Measurements from ENCODE around the gene ADAMTS2. TPM values are rescaled to one million over a fixed set of nuclear protein-coding genes. Genes with fewer than 3 reads are reported as not detected.

The ADAMTS2 gene
- total and polyA plus RNA-seq, 8 donors = 1.8 to 41.5 (median 11.6) TPM

- TF ChIP-seq EP300 (IDR thresholded peaks at IDR 0.05) = no peak
- TF ChIP-seq, protein P1, sequence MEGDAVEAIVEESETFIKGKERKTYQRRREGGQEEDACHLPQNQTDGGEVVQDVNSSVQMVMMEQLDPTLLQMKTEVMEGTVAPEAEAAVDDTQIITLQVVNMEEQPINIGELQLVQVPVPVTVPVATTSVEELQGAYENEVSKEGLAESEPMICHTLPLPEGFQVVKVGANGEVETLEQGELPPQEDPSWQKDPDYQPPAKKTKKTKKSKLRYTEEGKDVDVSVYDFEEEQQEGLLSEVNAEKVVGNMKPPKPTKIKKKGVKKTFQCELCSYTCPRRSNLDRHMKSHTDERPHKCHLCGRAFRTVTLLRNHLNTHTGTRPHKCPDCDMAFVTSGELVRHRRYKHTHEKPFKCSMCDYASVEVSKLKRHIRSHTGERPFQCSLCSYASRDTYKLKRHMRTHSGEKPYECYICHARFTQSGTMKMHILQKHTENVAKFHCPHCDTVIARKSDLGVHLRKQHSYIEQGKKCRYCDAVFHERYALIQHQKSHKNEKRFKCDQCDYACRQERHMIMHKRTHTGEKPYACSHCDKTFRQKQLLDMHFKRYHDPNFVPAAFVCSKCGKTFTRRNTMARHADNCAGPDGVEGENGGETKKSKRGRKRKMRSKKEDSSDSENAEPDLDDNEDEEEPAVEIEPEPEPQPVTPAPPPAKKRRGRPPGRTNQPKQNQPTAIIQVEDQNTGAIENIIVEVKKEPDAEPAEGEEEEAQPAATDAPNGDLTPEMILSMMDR (IDR thresholded peaks at IDR 0.05) = no peak
- no peak for TF ChIP-seq POLR2AphosphoS5 (IDR thresholded peaks at IDR 0.05)
- no peak for TF ChIP-seq POLR2A (IDR thresholded peaks at IDR 0.05)
- no peaks in the 10 kb centered on the region for H3K4me1 ChIP-seq
- no peak for DNase-seq
- 84 to 90% (median 85%) methylated on average over 8 to 12 of the region's 12 CpGs for WGBS, 5 donors
- H3K36me3 ChIP-seq = no peaks in the 10 kb centered on the region
- no peak overlapping the region for H3K27ac ChIP-seq
- H3K4me3 ChIP-seq = no peak overlapping the region
- peaks cover 0 to 23% (median 0%) of the 10 kb centered on the region in 3 donors for H3K27me3 ChIP-seq
- intact Hi-C loops (cut with DNase I; ENCODE audit: low total_unique reads) = no loop called here
- peaks cover 0 to 5% (median 2%) of the 10 kb centered on the region in 4 donors for H3K9me3 ChIP-seq
Observed at GRCh38 chr5:179367491-179367890, 22.2 kb upstream of the ADAMTS2 start.

DNA sequence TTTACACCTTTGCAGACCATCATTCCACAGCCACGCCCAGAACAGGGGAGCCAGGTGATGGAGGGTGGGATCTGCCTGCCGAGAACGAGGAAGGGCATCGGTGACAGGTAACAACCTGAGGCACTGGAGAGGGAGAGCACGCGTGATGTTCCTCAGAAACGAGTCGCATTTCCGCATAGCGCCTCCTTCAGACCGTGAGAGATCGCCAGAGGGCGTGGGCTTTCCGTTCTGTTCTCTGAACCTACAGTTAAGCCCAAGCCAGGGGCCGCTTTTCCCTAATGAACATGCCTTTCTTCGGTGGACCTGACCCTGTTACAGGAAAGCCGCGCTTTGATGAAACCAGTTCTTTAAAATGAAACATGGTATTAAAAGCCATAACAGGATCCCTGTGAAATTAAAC lies 17.1 kb upstream of the ADAMTS2 start:
- peaks cover 0 to 24% (median 0%) of the 10 kb centered on the region in 3 donors for H3K27me3 ChIP-seq
- peaks cover 0 to 6% (median 1%) of the 10 kb centered on the region in 4 donors for H3K4me1 ChIP-seq
- no peak overlapping the region for H3K4me3 ChIP-seq
- H3K36me3 ChIP-seq = no peaks in the 10 kb centered on the region
- intact Hi-C loops (cut with DNase I; ENCODE audit: low total_unique reads) = no loop called here
- no peak for TF ChIP-seq POLR2A (IDR thresholded peaks at IDR 0.05)
- TF ChIP-seq, protein P1 (IDR thresholded peaks at IDR 0.05) = no peak
- no peak for TF ChIP-seq EP300 (IDR thresholded peaks at IDR 0.05)
- no peak for TF ChIP-seq POLR2AphosphoS5 (IDR thresholded peaks at IDR 0.05)
- no peak for DNase-seq
- WGBS, 5 donors = 76 to 87% (median 85%) methylated on average over 18 of the region's 18 CpGs
- peaks cover 0 to 5% (median 2%) of the 10 kb centered on the region in 4 donors for H3K9me3 ChIP-seq
- H3K27ac ChIP-seq = no peak overlapping the region

GRCh38 chr5:179361037-179361603 lies 15.9 kb upstream of the ADAMTS2 start:
- DNase-seq = no peak
- Histone ChIP-seq H3K36me3 (no peaks in the 10 kb centered on the region), H3K27ac (no peak overlapping the region), H3K4me3 (no peak overlapping the region), H3K27me3 (peaks cover 0 to 13% (median 0%) of the 10 kb centered on the region in 3 donors), H3K4me1 (peaks cover 0 to 11% (median 5%) of the 10 kb centered on the region in 4 donors), H3K9me3 (peaks cover 0 to 5% (median 2%) of the 10 kb centered on the region in 4 donors)
- TF ChIP-seq, protein P1 (IDR thresholded peaks at IDR 0.05) = no peak
- TF ChIP-seq POLR2AphosphoS5 (IDR thresholded peaks at IDR 0.05) = no peak
- TF ChIP-seq POLR2A (IDR thresholded peaks at IDR 0.05) = no peak
- no peak for TF ChIP-seq EP300 (IDR thresholded peaks at IDR 0.05)
- intact Hi-C loops (cut with DNase I; ENCODE audit: low total_unique reads) = no loop called here
- WGBS, 5 donors = 68 to 78% (median 77%) methylated on average over 16 of the region's 16 CpGs

DNA sequence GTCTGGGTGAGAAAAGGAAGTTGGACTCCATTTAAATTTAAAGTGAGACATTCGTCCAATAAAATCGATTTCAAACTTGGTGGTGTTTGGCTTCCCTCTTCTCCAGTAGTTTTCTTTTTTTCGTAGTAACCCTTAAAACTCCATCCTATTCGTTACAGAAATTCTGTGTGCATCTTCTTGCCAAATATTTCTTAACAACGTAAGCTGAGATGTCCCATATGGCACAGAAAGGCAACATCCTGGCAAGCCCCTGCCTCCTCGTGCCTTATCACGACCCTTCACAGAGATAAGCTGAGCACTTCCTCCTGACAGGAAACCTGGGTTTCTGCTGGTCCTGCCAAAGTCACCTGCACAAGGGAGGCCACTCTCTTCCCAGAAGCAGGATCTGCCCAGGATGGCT lies 11.8 kb upstream of the ADAMTS2 start:
- Histone ChIP-seq H3K36me3 (no peaks in the 10 kb centered on the region), H3K4me3 (no peak overlapping the region), H3K27ac (peak overlapping the region in 4 of 5 donors; percentile 52 to 71 (median 58)), H3K27me3 (peaks cover 0 to 5% (median 0%) of the 10 kb centered on the region in 3 donors), H3K4me1 (peaks cover 0 to 11% (median 5%) of the 10 kb centered on the region in 4 donors), H3K9me3 (no peaks in the 10 kb centered on the region)
- no peak for DNase-seq
- intact Hi-C loops (cut with DNase I; ENCODE audit: low total_unique reads) = no loop called here
- WGBS, 5 donors = 37 to 43% (median 40%) methylated on average over 7 of the region's 7 CpGs
- no peak for TF ChIP-seq POLR2A (IDR thresholded peaks at IDR 0.05)
- TF ChIP-seq, protein P1 (IDR thresholded peaks at IDR 0.05) = no peak
